ENCODE results near the gene CREB3L4.

The CREB3L4 gene

GRCh38 chr1:153922972-153923925 lies 44.5 kb upstream of the CREB3L4 start, which contains the start of gene GATAD2B:
Gene GATAD2B (minus strand): TSS chr1:153922972. CDS start chr1:153828347, 94,625 bp downstream.
- H3K4me3 ChIP-seq (ENCODE audit: low read depth, low read length), result peak within 1 kb of the TSS; percentile 88
- in situ Hi-C loops (cut with HindIII; ENCODE audit: low sequenced_read_pairs), result no loop called here
- peak; percentile 100 for DNase-seq (ENCODE audit: low read depth, low spot score)
- TF ChIP-seq, protein P1, sequence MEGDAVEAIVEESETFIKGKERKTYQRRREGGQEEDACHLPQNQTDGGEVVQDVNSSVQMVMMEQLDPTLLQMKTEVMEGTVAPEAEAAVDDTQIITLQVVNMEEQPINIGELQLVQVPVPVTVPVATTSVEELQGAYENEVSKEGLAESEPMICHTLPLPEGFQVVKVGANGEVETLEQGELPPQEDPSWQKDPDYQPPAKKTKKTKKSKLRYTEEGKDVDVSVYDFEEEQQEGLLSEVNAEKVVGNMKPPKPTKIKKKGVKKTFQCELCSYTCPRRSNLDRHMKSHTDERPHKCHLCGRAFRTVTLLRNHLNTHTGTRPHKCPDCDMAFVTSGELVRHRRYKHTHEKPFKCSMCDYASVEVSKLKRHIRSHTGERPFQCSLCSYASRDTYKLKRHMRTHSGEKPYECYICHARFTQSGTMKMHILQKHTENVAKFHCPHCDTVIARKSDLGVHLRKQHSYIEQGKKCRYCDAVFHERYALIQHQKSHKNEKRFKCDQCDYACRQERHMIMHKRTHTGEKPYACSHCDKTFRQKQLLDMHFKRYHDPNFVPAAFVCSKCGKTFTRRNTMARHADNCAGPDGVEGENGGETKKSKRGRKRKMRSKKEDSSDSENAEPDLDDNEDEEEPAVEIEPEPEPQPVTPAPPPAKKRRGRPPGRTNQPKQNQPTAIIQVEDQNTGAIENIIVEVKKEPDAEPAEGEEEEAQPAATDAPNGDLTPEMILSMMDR (IDR thresholded peaks at IDR 0.05; ENCODE audit: low read depth, low read length), result no peak

- TF ChIP-seq, protein P1 (IDR thresholded peaks at IDR 0.05; ENCODE audit: low read depth, low read length), result no peak
- no peak for DNase-seq (ENCODE audit: low read depth, low spot score)
- no peak overlapping the region for H3K4me3 ChIP-seq (ENCODE audit: low read depth, low read length)
- in situ Hi-C loops (cut with HindIII; ENCODE audit: low sequenced_read_pairs), result no loop called here
Observed at GRCh38 chr1:153926405-153926804, 41.3 kb upstream of the CREB3L4 start.

DNA sequence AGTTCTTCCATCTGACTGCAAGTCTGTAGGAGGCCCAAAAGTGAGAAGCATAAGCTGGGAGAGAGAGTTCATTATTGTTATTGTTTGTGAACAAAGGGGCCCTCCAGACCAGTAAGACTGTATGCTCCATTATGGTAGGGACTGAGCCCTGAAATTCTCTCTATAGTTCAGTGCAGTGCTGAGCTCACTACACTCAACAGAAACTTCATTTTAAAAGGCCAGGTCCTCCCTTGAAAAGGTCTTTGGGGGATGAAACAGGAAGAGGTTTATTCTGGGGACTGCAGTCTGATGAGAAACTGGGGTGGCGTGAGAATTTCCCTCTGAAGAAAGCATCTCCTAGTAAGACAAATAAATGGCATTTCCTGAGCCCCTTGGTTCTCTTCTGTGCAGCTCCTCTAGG lies 39.5 kb upstream of the CREB3L4 start:
- TF ChIP-seq, protein P1 (IDR thresholded peaks at IDR 0.05; ENCODE audit: low read depth, low read length), result no peak
- DNase-seq (ENCODE audit: low read depth, low spot score), result no peak
- in situ Hi-C loops (cut with HindIII; ENCODE audit: low sequenced_read_pairs), result no loop called here
- no peak overlapping the region for H3K4me3 ChIP-seq (ENCODE audit: low read depth, low read length)

- peak; percentile 3 for DNase-seq (ENCODE audit: low read depth, low spot score)
- H3K4me3 ChIP-seq (ENCODE audit: low read depth, low read length), result no peak overlapping the region
- TF ChIP-seq, protein P1 (IDR thresholded peaks at IDR 0.05; ENCODE audit: low read depth, low read length), result no peak
- in situ Hi-C loops (cut with HindIII; ENCODE audit: low sequenced_read_pairs), result no loop called here
Observed at GRCh38 chr1:153928791-153929341, 38.8 kb upstream of the CREB3L4 start.

- TF ChIP-seq, protein P1 (IDR thresholded peaks at IDR 0.05; ENCODE audit: low read depth, low read length), result no peak
- in situ Hi-C loops (cut with HindIII; ENCODE audit: low sequenced_read_pairs), result no loop called here
- H3K4me3 ChIP-seq (ENCODE audit: low read depth, low read length), result no peak overlapping the region
- no peak for DNase-seq (ENCODE audit: low read depth, low spot score)
Observed at GRCh38 chr1:153929426-153929825, 38.3 kb upstream of the CREB3L4 start.

DNA sequence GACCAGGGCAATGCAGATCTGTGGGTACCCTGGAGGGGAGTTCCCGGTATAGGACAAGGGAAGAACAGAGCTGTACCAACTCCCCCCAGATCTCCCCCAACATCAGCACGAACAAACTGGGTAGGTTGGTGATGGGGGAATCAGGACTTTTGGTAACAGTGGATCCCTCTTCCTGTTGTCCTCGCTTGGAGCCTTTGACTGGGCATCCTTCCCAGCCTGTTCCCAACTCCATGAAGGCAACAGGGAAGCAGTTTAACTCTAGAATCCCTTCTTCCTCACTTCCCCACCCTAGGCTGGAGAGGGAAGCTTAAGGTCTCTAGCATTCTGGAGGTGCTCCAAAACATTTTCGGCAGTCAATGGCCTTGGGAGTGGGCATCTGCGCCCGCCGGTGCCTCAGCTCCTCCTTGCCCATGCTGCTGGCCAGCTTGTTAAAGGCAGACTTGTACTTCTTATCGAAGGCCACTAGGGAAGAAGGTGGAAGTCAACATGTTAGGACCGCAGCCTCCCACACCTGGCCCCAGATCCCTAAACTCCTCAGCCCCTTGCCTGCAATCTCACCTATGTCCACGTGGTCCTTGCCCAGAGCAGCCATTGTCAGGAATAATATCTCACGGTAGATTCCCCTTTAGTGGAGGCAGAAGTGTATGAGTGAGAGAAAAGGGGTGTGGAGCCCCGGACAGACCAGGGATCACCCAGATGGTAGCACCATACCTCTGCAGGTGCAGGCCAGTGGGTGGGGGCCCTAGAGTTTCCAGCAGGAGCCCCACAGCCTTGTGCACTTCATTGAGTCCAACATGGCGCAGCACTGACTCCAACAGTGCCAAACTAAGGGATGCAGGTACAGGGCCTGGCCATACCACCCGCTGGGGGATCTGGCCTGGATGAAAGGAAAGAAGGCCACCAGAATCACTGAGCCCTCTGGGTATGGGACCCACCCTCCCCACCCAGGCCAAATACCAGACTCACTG lies 37.4 kb upstream of the CREB3L4 start:
- TF ChIP-seq, protein P1 (IDR thresholded peaks at IDR 0.05; ENCODE audit: low read depth, low read length), result no peak
- no peak for DNase-seq (ENCODE audit: low read depth, low spot score)
- in situ Hi-C loops (cut with HindIII; ENCODE audit: low sequenced_read_pairs), result no loop called here
- H3K4me3 ChIP-seq (ENCODE audit: low read depth, low read length), result no peak overlapping the region

Measured in astrocyte of the spinal cord (primary cell).